Neural crest cell (in vitro differentiated cells): ENCODE measurements around the gene CUL3. TPM values are rescaled to one million over a fixed set of nuclear protein-coding genes. Genes with fewer than 3 reads are reported as not detected.

ENCODE experiments used
- DNase-seq: peaks from one replicate; pipeline ENCODE4 v3.0.0; 2021; ENCODE audit warnings: low read depth, mixed read lengths, low spot score
- H3K27ac Mint-ChIP-seq: one replicate; pipeline ENCODE4 v1.8.0; 2021; ENCODE audit warnings: mild to moderate bottlenecking, mixed read lengths; ENCODE audit not compliant: unreplicated experiment
- H3K27me3 Mint-ChIP-seq: 2 replicates; pipeline ENCODE4 v1.8.0; 2021; ENCODE audit warnings: low read depth, mild to moderate bottlenecking, mixed read lengths
- H3K36me3 Mint-ChIP-seq: 2 replicates; pipeline ENCODE4 v1.8.0; 2021; ENCODE audit warnings: low read depth, mild to moderate bottlenecking, mixed read lengths
- H3K4me1 Mint-ChIP-seq: 2 replicates; pipeline ENCODE4 v1.8.0; 2021; ENCODE audit warnings: mixed read lengths
- H3K4me3 Mint-ChIP-seq: one replicate; pipeline ENCODE4 v1.8.0; 2021; ENCODE audit warnings: mild to moderate bottlenecking, mixed read lengths
- H3K9me3 Mint-ChIP-seq: 2 replicates; pipeline ENCODE4 v1.8.0; 2021; ENCODE audit warnings: mixed read lengths
- CTCF ChIP-seq: fragments of 200-600 bp; sonication (generic); conservative IDR thresholded peaks from 2 replicates; pipeline ENCODE4 v1.5.0; 2021; ENCODE audit warnings: antibody characterized with exemption, mild to moderate bottlenecking
- total RNA-seq: library from RNA; stranded (reverse); gene quantifications from 2 replicates; pipeline ENCODE4 v1.2.1, GENCODE V29; 2021

CUL3 gene
- total RNA-seq, 1 donor from 2014 or later: 99.4 TPM

- no peak for TF ChIP-seq CTCF
- no peak overlapping the region for H3K4me3 Mint-ChIP-seq
- DNase-seq: no peak
- H3K36me3 Mint-ChIP-seq: no peaks in the 10 kb centered on the region
- H3K9me3 Mint-ChIP-seq: no peaks in the 10 kb centered on the region
- H3K27ac Mint-ChIP-seq: no peak overlapping the region
- no peaks in the 10 kb centered on the region for H3K27me3 Mint-ChIP-seq
- peaks cover 9% of the 10 kb centered on the region for H3K4me1 Mint-ChIP-seq
Observed at GRCh38 chr2:224598678-224599077, 13.5 kb upstream of the CUL3 start.

GRCh38 chr2:224596289-224596688 lies 11.1 kb upstream of the CUL3 start:
- Mint-ChIP-seq H3K27me3 (no peaks in the 10 kb centered on the region), H3K9me3 (peaks cover 2% of the 10 kb centered on the region), H3K4me1 (peaks cover 6% of the 10 kb centered on the region), H3K27ac (no peak overlapping the region), H3K4me3 (no peak overlapping the region), H3K36me3 (no peaks in the 10 kb centered on the region)
- no peak for DNase-seq
- TF ChIP-seq CTCF: no peak

- Mint-ChIP-seq H3K36me3 (no peaks in the 10 kb centered on the region), H3K4me3 (no peak overlapping the region), H3K9me3 (peaks cover 2% of the 10 kb centered on the region), H3K27ac (no peak overlapping the region), H3K27me3 (no peaks in the 10 kb centered on the region), H3K4me1 (peaks cover 6% of the 10 kb centered on the region)
- DNase-seq: no peak
- no peak for TF ChIP-seq CTCF
Observed at GRCh38 chr2:224595518-224595917, 10.4 kb upstream of the CUL3 start.

- H3K27me3 Mint-ChIP-seq: no peaks in the 10 kb centered on the region
- no peaks in the 10 kb centered on the region for H3K36me3 Mint-ChIP-seq
- no peak for TF ChIP-seq CTCF
- H3K4me3 Mint-ChIP-seq: no peak overlapping the region
- no peak for DNase-seq
- H3K9me3 Mint-ChIP-seq: peaks cover 2% of the 10 kb centered on the region
- peaks cover 6% of the 10 kb centered on the region for H3K4me1 Mint-ChIP-seq
- no peak overlapping the region for H3K27ac Mint-ChIP-seq
Observed at GRCh38 chr2:224594840-224595239, 9.7 kb upstream of the CUL3 start.

- Mint-ChIP-seq H3K4me1 (peaks cover 12% of the 10 kb centered on the region), H3K27me3 (no peaks in the 10 kb centered on the region), H3K4me3 (no peak overlapping the region), H3K27ac (peak overlapping the region; percentile 31), H3K9me3 (peaks cover 2% of the 10 kb centered on the region), H3K36me3 (no peaks in the 10 kb centered on the region)
- DNase-seq: no peak
- TF ChIP-seq CTCF: no peak
Observed at GRCh38 chr2:224591220-224591619, 6.1 kb upstream of the CUL3 start.
